Neuronal stem cell (in vitro differentiated cells): ENCODE results near the gene ATP9B.

Experiments used
- DNase-seq: peaks from one replicate; pipeline ENCODE4 v3.0.0-alpha.2; 2013; ENCODE audit warnings: low spot score
- H2AFZ ChIP-seq: one replicate; pipeline ENCODE4 v1.6.1; 2013; ENCODE audit warnings: mild to moderate bottlenecking, low read length, inconsistent platforms
- H2AK5ac ChIP-seq: 2 replicates; pipeline ENCODE4 v1.6.1; 2013; ENCODE audit warnings: low read depth, mild to moderate bottlenecking, inconsistent platforms, low read length, moderate library complexity, mixed read lengths
- H2BK120ac ChIP-seq: 2 replicates; pipeline ENCODE4 v1.6.1; 2013; ENCODE audit warnings: low read depth, mild to moderate bottlenecking, inconsistent platforms, low read length, moderate library complexity, mixed read lengths
- H2BK12ac ChIP-seq: one replicate; pipeline ENCODE4 v1.6.1; 2013; ENCODE audit warnings: low read length, inconsistent platforms
- H2BK15ac ChIP-seq: 2 replicates; pipeline ENCODE4 v1.6.1; 2013; ENCODE audit warnings: mild to moderate bottlenecking, low read length, inconsistent platforms, mixed read lengths
- H2BK5ac ChIP-seq: one replicate; pipeline ENCODE4 v1.6.1; 2013; ENCODE audit warnings: inconsistent platforms, mild to moderate bottlenecking, low read length, moderate library complexity
- H3K14ac ChIP-seq: one replicate; pipeline ENCODE4 v1.6.1; 2013; ENCODE audit warnings: low read length, inconsistent platforms
- H3K18ac ChIP-seq: 2 replicates; pipeline ENCODE4 v1.6.1; 2013; ENCODE audit warnings: low read length, inconsistent platforms
- H3K23ac ChIP-seq: 2 replicates; pipeline ENCODE4 v1.6.1; 2013; ENCODE audit warnings: low read depth, mild to moderate bottlenecking, mixed read lengths, low read length, inconsistent platforms; ENCODE audit not compliant: poor library complexity
- H3K27ac ChIP-seq: replicated peaks from 3 replicates; pipeline ENCODE4 v1.5.1; 2013; ENCODE audit warnings: low read length, inconsistent platforms
- H3K27me3 ChIP-seq, 3 experiments: 2 replicates each; pipeline ENCODE4 v1.6.1; 2013; ENCODE audit warnings: low read length in 3 of 3, mild to moderate bottlenecking in 2 of 3, inconsistent platforms in 1 of 3, low read depth in 1 of 3, mixed read lengths in 1 of 3, moderate library complexity in 1 of 3; ENCODE audit not compliant: control insufficient read depth in 3 of 3, insufficient read depth in 3 of 3
- H3K36me3 ChIP-seq, 2 donors: replicated peaks in 1 of 2; 2 replicates each; pipeline ENCODE4 v1.6.1; 2013; ENCODE audit warnings: low read length in 2 of 2; ENCODE audit not compliant: control insufficient read depth in 2 of 2, insufficient read depth in 2 of 2
- H3K4ac ChIP-seq: 2 replicates; pipeline ENCODE4 v1.6.1; 2013; ENCODE audit warnings: inconsistent platforms, mild to moderate bottlenecking, low read length, moderate library complexity
- H3K4me1 ChIP-seq, 2 donors: 1 replicate in 1 of 2; 2 replicates in 1 of 2; pipeline ENCODE4 v1.6.1; 2013; ENCODE audit warnings: low read length in 2 of 2, low read depth in 1 of 2; ENCODE audit not compliant: control insufficient read depth in 2 of 2, insufficient read depth in 1 of 2
- H3K4me2 ChIP-seq: one replicate; pipeline ENCODE4 v1.6.1; 2013; ENCODE audit warnings: mild to moderate bottlenecking, low read length, inconsistent platforms; ENCODE audit not compliant: insufficient read depth, poor library complexity, severe bottlenecking
- H3K4me3 ChIP-seq, 2 donors: 2 replicates each; pipeline ENCODE4 v1.5.1; 2013; ENCODE audit warnings: low read length in 2 of 2, mild to moderate bottlenecking in 2 of 2, inconsistent platforms in 1 of 2, moderate library complexity in 1 of 2
- H3K79me1 ChIP-seq: one replicate; pipeline ENCODE4 v1.6.1; 2013; ENCODE audit warnings: low read depth, mild to moderate bottlenecking, inconsistent platforms, low read length, moderate library complexity
- H3K9ac ChIP-seq: one replicate; pipeline ENCODE4 v1.6.1; 2013; ENCODE audit warnings: mild to moderate bottlenecking, low read depth, low read length, inconsistent platforms; ENCODE audit not compliant: poor library complexity
- H3K9me3 ChIP-seq, 2 donors: replicated peaks in 1 of 2; 2 replicates each; pipeline versions ENCODE3 to v1.6.1; 2013; ENCODE audit warnings: low read length in 2 of 2, mild to moderate bottlenecking in 2 of 2, inconsistent platforms in 1 of 2, low read depth in 1 of 2, mixed read lengths in 1 of 2, moderate library complexity in 1 of 2; ENCODE audit not compliant: control insufficient read depth in 2 of 2, insufficient read depth in 1 of 2
- H4K8ac ChIP-seq: one replicate; pipeline ENCODE4 v1.6.1; 2013; ENCODE audit warnings: low read depth, mild to moderate bottlenecking, inconsistent platforms, low read length, moderate library complexity
- H4K91ac ChIP-seq: one replicate; pipeline ENCODE4 v1.6.1; 2013; ENCODE audit warnings: low read length, low read depth, mild to moderate bottlenecking, inconsistent platforms; ENCODE audit not compliant: poor library complexity
- WGBS, 2 donors: extraction: QIAGEN DNeasy Blood & Tissue Kit; methylation state at CpG; one replicate each; pipeline ENCODE4 v1.1.7; 2013; ENCODE audit warnings: missing lambda C conversion rate in 2 of 2, mixed read lengths in 1 of 2; ENCODE audit not compliant: insufficient read length in 2 of 2, insufficient replicate concordance in 1 of 2; ENCODE audit errors: extremely low coverage in 2 of 2; 5-methylcytosine and 5-hydroxymethylcytosine counted together

Gene ATP9B

DNA sequence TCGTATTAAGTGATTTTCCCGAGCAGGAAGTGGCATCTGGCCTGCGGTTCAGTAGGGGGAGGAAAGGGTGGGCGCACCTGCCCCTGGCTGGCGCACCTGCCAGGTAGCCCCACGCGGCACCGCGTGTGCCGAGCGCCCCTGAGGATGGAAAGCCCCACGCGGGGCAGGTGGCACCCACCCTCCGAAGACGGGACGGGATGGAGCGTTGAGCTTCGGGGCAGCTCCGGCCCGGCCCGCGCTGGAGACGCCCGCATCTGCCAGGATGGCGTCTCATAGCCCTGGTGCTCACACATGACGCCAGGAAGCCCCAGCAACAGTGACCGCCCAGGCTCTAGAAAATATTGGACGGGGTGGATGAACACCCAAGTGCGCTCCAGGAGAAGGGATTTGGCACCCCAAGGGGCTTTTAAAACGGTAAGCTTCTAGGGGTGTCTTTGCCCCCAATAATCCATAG is 324.0 kb downstream of the ATP9B start:
- Histone ChIP-seq H2BK120ac (no peak overlapping the region), H3K27ac (no peak overlapping the region), H3K36me3 (no peaks in the 10 kb centered on the region), H3K4ac (no peak overlapping the region), H3K79me1 (no peaks in the 10 kb centered on the region), H3K4me2 (peak overlapping the region; percentile 57), H2AFZ (peak overlapping the region; percentile 74), H3K27me3 (peaks cover 42 to 80% (median 57%) of the 10 kb centered on the region in 3 experiments), H3K9me3 (no peaks in the 10 kb centered on the region), H3K18ac (peak overlapping the region; percentile 76), H4K8ac (no peak overlapping the region), H3K4me1 (peaks cover 3 to 4% of the 10 kb centered on the region in 2 donors), H3K9ac (peak overlapping the region; percentile 21), H2BK15ac (peak overlapping the region; percentile 24), H2BK12ac (no peak overlapping the region), H3K14ac (no peak overlapping the region), H2AK5ac (no peak overlapping the region), H2BK5ac (no peak overlapping the region), H3K23ac (no peak overlapping the region), H3K4me3 (peak overlapping the region in 1 of 2 donors; percentile 39), H4K91ac (no peak overlapping the region)
- no peak for DNase-seq
- no CpG with 5 or more reads among the region's 30 CpGs for WGBS, 2 donors

DNA sequence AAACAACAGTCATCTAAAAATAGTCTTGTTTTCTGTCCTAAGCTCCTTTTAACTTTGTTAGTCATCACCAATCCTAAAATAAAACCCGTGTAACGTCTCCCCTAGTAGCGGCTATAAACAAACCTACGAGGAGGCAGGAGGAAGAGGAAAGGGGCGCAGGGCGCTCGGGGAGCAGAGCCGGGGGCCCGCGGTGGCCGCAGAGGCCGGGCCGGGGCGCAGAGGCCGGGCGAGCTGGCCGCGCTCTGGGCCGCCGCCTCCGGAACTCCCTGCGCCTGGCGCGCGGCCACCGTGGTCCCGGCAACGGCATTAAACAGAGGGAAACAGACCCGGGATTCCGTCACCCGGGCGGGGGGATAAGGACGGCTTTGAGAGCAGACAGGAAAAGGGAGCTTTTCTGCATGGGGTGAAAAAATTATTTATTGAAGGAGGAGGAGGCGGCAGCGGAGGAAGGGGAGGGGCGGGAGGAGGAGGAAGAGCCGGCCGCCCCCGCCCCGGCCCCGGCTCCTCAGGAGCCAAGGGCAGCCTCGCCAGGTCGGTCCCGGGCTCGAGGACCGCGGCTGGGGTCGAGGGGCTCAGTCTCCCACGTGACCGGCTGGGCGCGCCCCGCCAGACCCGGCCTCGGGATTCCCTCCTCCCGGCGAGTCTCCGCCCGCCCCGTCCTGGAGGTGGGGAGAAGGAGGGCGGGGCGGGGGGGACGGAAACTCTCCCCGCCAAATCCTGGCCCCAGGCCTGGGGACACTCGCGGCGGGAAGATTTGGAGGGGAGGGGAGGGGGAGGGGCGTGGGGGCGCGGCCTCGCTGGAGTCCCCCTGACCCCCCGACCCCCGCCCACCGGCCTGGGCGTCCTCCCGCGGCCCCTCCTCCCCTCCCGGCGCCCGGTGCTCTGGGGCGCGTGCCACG is 324.7 kb downstream of the ATP9B start:
- Histone ChIP-seq H2BK15ac (no peak overlapping the region), H3K9me3 (no peaks in the 10 kb centered on the region), H3K79me1 (no peaks in the 10 kb centered on the region), H3K23ac (peak overlapping the region; percentile 85), H3K27ac (no peak overlapping the region), H3K14ac (no peak overlapping the region), H3K4me3 (peak overlapping the region; percentile 24 to 65), H4K91ac (no peak overlapping the region), H3K4ac (no peak overlapping the region), H3K18ac (peak overlapping the region; percentile 38), H3K36me3 (no peaks in the 10 kb centered on the region), H2BK120ac (no peak overlapping the region), H3K9ac (no peak overlapping the region), H3K27me3 (peaks cover 47 to 86% (median 64%) of the 10 kb centered on the region in 3 experiments), H2AFZ (peak overlapping the region; percentile 81), H2BK5ac (no peak overlapping the region), H4K8ac (no peak overlapping the region), H2BK12ac (no peak overlapping the region), H2AK5ac (no peak overlapping the region), H3K4me2 (peak overlapping the region; percentile 57), H3K4me1 (peaks cover 3 to 4% of the 10 kb centered on the region in 2 donors)
- no peak for DNase-seq
- WGBS, 2 donors = no CpG with 5 or more reads among the region's 83 CpGs

- Histone ChIP-seq H3K23ac (peak overlapping the region; percentile 85), H3K27ac (no peak overlapping the region), H3K4me1 (peaks cover 4 to 7% of the 10 kb centered on the region in 2 donors), H2BK5ac (no peak overlapping the region), H3K4ac (no peak overlapping the region), H2BK15ac (no peak overlapping the region), H3K18ac (peak overlapping the region; percentile 90), H3K79me1 (no peaks in the 10 kb centered on the region), H3K36me3 (no peaks in the 10 kb centered on the region), H2AK5ac (no peak overlapping the region), H3K4me3 (peak overlapping the region; percentile 6 to 35), H2AFZ (peak overlapping the region; percentile 81), H3K4me2 (peak overlapping the region; percentile 45), H3K27me3 (peaks cover 55 to 86% (median 70%) of the 10 kb centered on the region in 3 experiments), H2BK120ac (no peak overlapping the region), H2BK12ac (no peak overlapping the region), H3K14ac (no peak overlapping the region), H4K91ac (no peak overlapping the region), H4K8ac (no peak overlapping the region), H3K9me3 (no peaks in the 10 kb centered on the region), H3K9ac (no peak overlapping the region)
- no peak for DNase-seq
- WGBS, 2 donors = no CpG with 5 or more reads among the region's 67 CpGs
Measured at GRCh38 chr18:79394534-79395307, 325.5 kb downstream of the ATP9B start.

GRCh38 chr18:79395308-79395640 is 326.1 kb downstream of the ATP9B start:
- H3K23ac ChIP-seq = no peak overlapping the region
- no CpG with 5 or more reads among the region's 34 CpGs for WGBS, 2 donors
- peaks cover 55 to 82% (median 71%) of the 10 kb centered on the region in 3 experiments for H3K27me3 ChIP-seq
- no peaks in the 10 kb centered on the region for H3K79me1 ChIP-seq
- no peak overlapping the region for H4K8ac ChIP-seq
- peaks cover 4 to 7% of the 10 kb centered on the region in 2 donors for H3K4me1 ChIP-seq
- H2AFZ ChIP-seq = no peak overlapping the region
- no peaks in the 10 kb centered on the region for H3K9me3 ChIP-seq
- no peak for DNase-seq
- H3K36me3 ChIP-seq = no peaks in the 10 kb centered on the region
- no peak overlapping the region for H3K4me3 ChIP-seq
- H3K27ac ChIP-seq = no peak overlapping the region
- H3K4ac ChIP-seq = no peak overlapping the region
- no peak overlapping the region for H3K14ac ChIP-seq
- no peak overlapping the region for H2BK12ac ChIP-seq
- no peak overlapping the region for H4K91ac ChIP-seq
- no peak overlapping the region for H3K9ac ChIP-seq
- H3K4me2 ChIP-seq = no peak overlapping the region
- H2BK5ac ChIP-seq = no peak overlapping the region
- H2AK5ac ChIP-seq = no peak overlapping the region
- no peak overlapping the region for H2BK15ac ChIP-seq
- no peak overlapping the region for H3K18ac ChIP-seq
- H2BK120ac ChIP-seq = no peak overlapping the region
